CD8-positive, alpha-beta memory T cell (primary cell): ENCODE data around the gene EIF3F. TPM values are rescaled to one million over a fixed set of nuclear protein-coding genes. Genes with fewer than 3 reads are reported as not detected.

Experiments
- CTCF ChIA-PET: fragments of 350-600 bp; sonication (Branson Sonifier 250); formaldehyde crosslinking; loops from one replicate; lab custom pipeline; 2021; ENCODE audit warnings: antibody characterized with exemption; lab: Charles Lee
- POLR2A ChIA-PET: fragments of 350-600 bp; sonication (Branson Sonifier 250); formaldehyde crosslinking; loops from one replicate; lab custom pipeline; 2021; ENCODE audit warnings: antibody characterized with exemption; lab: Charles Lee
- DNase-seq, 5 donors: peaks; one replicate each; pipeline versions ENCODE4 v3.0.0 to v3.0.0-alpha.2; 2020 to 2022; ENCODE audit warnings: mixed read lengths in 1 of 5
- H3K27ac ChIP-seq: one replicate; pipeline ENCODE4 v1.7.0; 2013; ENCODE audit warnings: low read depth, mild to moderate bottlenecking, low read length, moderate library complexity
- H3K27me3 ChIP-seq: 2 replicates; pipeline ENCODE4 v1.7.0; 2013; ENCODE audit warnings: low read length, mild to moderate bottlenecking; ENCODE audit not compliant: insufficient read depth, poor library complexity, severe bottlenecking
- H3K36me3 ChIP-seq: 2 replicates; pipeline ENCODE4 v1.7.0; 2013; ENCODE audit warnings: mild to moderate bottlenecking, low read length, moderate library complexity; ENCODE audit not compliant: insufficient read depth
- H3K4me1 ChIP-seq: 2 replicates; pipeline ENCODE4 v1.7.0; 2013; ENCODE audit warnings: mild to moderate bottlenecking, low read length, moderate library complexity; ENCODE audit not compliant: insufficient read depth
- H3K4me3 ChIP-seq: 2 replicates; pipeline ENCODE4 v1.7.0; 2013; ENCODE audit warnings: mild to moderate bottlenecking, low read length
- H3K9me3 ChIP-seq: 2 replicates; pipeline ENCODE4 v1.7.0; 2013; ENCODE audit warnings: mild to moderate bottlenecking, low read length
- H3K27ac Mint-ChIP-seq, 8 donors: one replicate each; pipeline ENCODE4 v1.8.0; 2020 to 2021; ENCODE audit warnings: mixed read lengths in 8 of 8, mild to moderate bottlenecking in 6 of 8, inconsistent platforms in 3 of 8, moderate library complexity in 3 of 8
- H3K27me3 Mint-ChIP-seq, 2 donors: one replicate each; pipeline ENCODE4 v1.8.0; 2020 to 2021; ENCODE audit warnings: mixed read lengths in 2 of 2, mild to moderate bottlenecking in 1 of 2, moderate library complexity in 1 of 2
- H3K36me3 Mint-ChIP-seq, 3 donors: one replicate each; pipeline ENCODE4 v1.8.0; 2020 to 2021; ENCODE audit warnings: mixed read lengths in 3 of 3, inconsistent platforms in 1 of 3, mild to moderate bottlenecking in 1 of 3
- H3K4me1 Mint-ChIP-seq, 3 donors: one replicate each; pipeline ENCODE4 v1.8.0; 2020 to 2021; ENCODE audit warnings: mixed read lengths in 3 of 3, inconsistent platforms in 1 of 3, mild to moderate bottlenecking in 1 of 3
- H3K4me3 Mint-ChIP-seq, 7 donors: one replicate each; pipeline ENCODE4 v1.8.0; 2020 to 2021; ENCODE audit warnings: mixed read lengths in 7 of 7, mild to moderate bottlenecking in 6 of 7, moderate library complexity in 4 of 7, inconsistent platforms in 2 of 7
- H3K9me3 Mint-ChIP-seq, 5 donors: one replicate each; pipeline ENCODE4 v1.8.0; 2020 to 2022; ENCODE audit warnings: mixed read lengths in 5 of 5, mild to moderate bottlenecking in 3 of 5, moderate library complexity in 2 of 5, inconsistent platforms in 1 of 5
- polyA plus RNA-seq: library from polyadenylated mRNA; unstranded; fragments of 300-500 nt; fragmentation: Illumina TruSeq; gene quantifications from one replicate; pipeline ENCODE4 v1.2.3, GENCODE V29; 2021
- total RNA-seq, 2 experiments: library from RNA; stranded (reverse); gene quantifications; one replicate each; pipeline ENCODE4 v1.2.3, GENCODE V29; 2021

Gene EIF3F
- total and polyA plus RNA-seq, 3 experiments from 2014 or later = 294 to 359 (median 306) TPM

- Histone ChIP-seq H3K27me3 (no peaks in the 10 kb centered on the region), H3K9me3 (no peaks in the 10 kb centered on the region), H3K36me3 (no peaks in the 10 kb centered on the region), H3K27ac (no peak overlapping the region), H3K4me3 (no peak overlapping the region), H3K4me1 (no peaks in the 10 kb centered on the region)
- peaks cover 0 to 2% (median 0%) of the 10 kb centered on the region in 3 donors for H3K4me1 Mint-ChIP-seq
- no peaks in the 10 kb centered on the region for H3K9me3 Mint-ChIP-seq
- peaks cover 8 to 20% of the 10 kb centered on the region in 2 donors for H3K27me3 Mint-ChIP-seq
- H3K36me3 Mint-ChIP-seq = no peaks in the 10 kb centered on the region
- H3K4me3 Mint-ChIP-seq = peak overlapping the region in 1 of 7 donors; percentile 37
- no peak overlapping the region for H3K27ac Mint-ChIP-seq
- CTCF ChIA-PET = no interaction called here
- no peak for DNase-seq
- POLR2A ChIA-PET = no interaction called here
Measured at GRCh38 chr11:8025816-8026215, 38.7 kb downstream of the EIF3F start.

- no peak overlapping the region for H3K27ac ChIP-seq
- H3K4me3 Mint-ChIP-seq = no peak overlapping the region
- H3K9me3 Mint-ChIP-seq = no peaks in the 10 kb centered on the region
- H3K36me3 ChIP-seq = no peaks in the 10 kb centered on the region
- DNase-seq = no peak
- H3K4me3 ChIP-seq = no peak overlapping the region
- H3K9me3 ChIP-seq = no peaks in the 10 kb centered on the region
- POLR2A ChIA-PET = no interaction called here
- H3K27me3 ChIP-seq = no peaks in the 10 kb centered on the region
- no peaks in the 10 kb centered on the region for H3K4me1 ChIP-seq
- peaks cover 0 to 2% (median 0%) of the 10 kb centered on the region in 3 donors for H3K4me1 Mint-ChIP-seq
- peaks cover 12 to 21% of the 10 kb centered on the region in 2 donors for H3K27me3 Mint-ChIP-seq
- H3K27ac Mint-ChIP-seq = no peak overlapping the region
- CTCF ChIA-PET = interaction anchor here (2.1 kb wide), 1 partner anchor 72 kb away, joined by 7 read pairs; no protein-coding TSS in a partner anchor
- no peaks in the 10 kb centered on the region for H3K36me3 Mint-ChIP-seq
Measured at GRCh38 chr11:8026982-8027381, 39.8 kb downstream of the EIF3F start.

- DNase-seq = no peak
Measured at GRCh38 chr11:8028766-8029165, 41.6 kb downstream of the EIF3F start.

DNA sequence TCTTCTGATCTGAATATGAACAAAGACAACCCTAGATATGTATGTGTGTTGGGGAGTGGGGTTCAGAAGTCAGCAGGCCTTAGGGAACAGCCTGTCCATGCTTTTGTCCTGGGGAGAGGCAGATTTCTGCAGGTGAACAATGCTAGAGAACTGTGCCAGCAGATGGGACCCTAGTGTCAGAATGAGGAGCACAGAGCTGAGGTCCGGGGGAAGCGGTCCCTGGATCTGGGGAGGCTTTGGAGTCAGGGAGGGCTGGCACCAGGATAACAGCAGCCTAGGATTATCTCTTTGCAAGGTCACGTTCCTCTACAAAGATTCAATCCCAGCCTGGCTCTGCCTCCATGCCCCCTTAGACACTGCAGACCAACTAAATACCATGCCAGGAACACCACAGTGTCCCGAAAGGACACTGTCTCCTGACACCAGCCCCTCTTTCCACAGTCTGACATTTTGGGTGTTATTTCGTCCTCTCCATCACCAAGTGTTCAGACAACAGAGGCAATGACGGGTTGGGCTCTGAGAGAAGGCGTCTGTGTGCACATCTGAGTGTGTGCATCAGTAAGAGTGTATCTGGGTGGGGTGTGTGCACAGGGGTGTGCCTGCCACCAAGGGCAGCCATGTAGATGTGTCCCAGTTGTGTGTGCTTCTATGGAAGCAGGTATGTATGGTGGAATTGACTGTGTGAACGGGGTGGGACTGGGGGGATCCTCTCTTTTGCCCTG, 43.5 kb downstream of the EIF3F start:
- H3K4me1 Mint-ChIP-seq = peaks cover 6 to 10% (median 8%) of the 10 kb centered on the region in 3 donors
- Histone ChIP-seq H3K27me3 (peaks cover 6% of the 10 kb centered on the region), H3K4me3 (no peak overlapping the region), H3K27ac (no peak overlapping the region), H3K9me3 (no peaks in the 10 kb centered on the region), H3K4me1 (peaks cover 5% of the 10 kb centered on the region), H3K36me3 (no peaks in the 10 kb centered on the region)
- H3K27ac Mint-ChIP-seq = no peak overlapping the region
- H3K9me3 Mint-ChIP-seq = no peaks in the 10 kb centered on the region
- POLR2A ChIA-PET = no interaction called here
- H3K36me3 Mint-ChIP-seq = no peaks in the 10 kb centered on the region
- peak overlapping the region in 1 of 7 donors; percentile 13 for H3K4me3 Mint-ChIP-seq
- CTCF ChIA-PET = interaction anchor here (1.3 to 1.6 kb wide), 3 partner anchors 68 to 69 kb away, joined by 3 to 5 read pairs (median 5); no protein-coding TSS in a partner anchor
- DNase-seq = no peak
- H3K27me3 Mint-ChIP-seq = peaks cover 19 to 34% of the 10 kb centered on the region in 2 donors

More at GRCh38 chr11:8028766-8029165, 41.6 kb downstream of the EIF3F start:
- H3K4me1 Mint-ChIP-seq = peaks cover 6 to 10% (median 8%) of the 10 kb centered on the region in 3 donors
- Histone ChIP-seq H3K4me1 (peaks cover 5% of the 10 kb centered on the region), H3K27me3 (peaks cover 6% of the 10 kb centered on the region), H3K27ac (no peak overlapping the region), H3K36me3 (no peaks in the 10 kb centered on the region), H3K9me3 (no peaks in the 10 kb centered on the region), H3K4me3 (no peak overlapping the region)
- H3K27ac Mint-ChIP-seq = no peak overlapping the region
- no peak overlapping the region for H3K4me3 Mint-ChIP-seq
- H3K9me3 Mint-ChIP-seq = no peaks in the 10 kb centered on the region
- ChIA-PET CTCF (interaction anchor here (1.4 to 2.1 kb wide), 3 partner anchors 11 to 71 kb away, joined by 3 to 7 read pairs (median 3); no protein-coding TSS in a partner anchor), POLR2A (no interaction called here)
- H3K27me3 Mint-ChIP-seq = peaks cover 19 to 30% of the 10 kb centered on the region in 2 donors
- no peaks in the 10 kb centered on the region for H3K36me3 Mint-ChIP-seq

GRCh38 chr11:8031248-8032115, 44.3 kb downstream of the EIF3F start:
- peaks cover 6 to 8% (median 7%) of the 10 kb centered on the region in 3 donors for H3K4me1 Mint-ChIP-seq
- Histone ChIP-seq H3K27me3 (peaks cover 6% of the 10 kb centered on the region), H3K36me3 (no peaks in the 10 kb centered on the region), H3K27ac (no peak overlapping the region), H3K9me3 (no peaks in the 10 kb centered on the region), H3K4me3 (no peak overlapping the region), H3K4me1 (peaks cover 5% of the 10 kb centered on the region)
- no peaks in the 10 kb centered on the region for H3K9me3 Mint-ChIP-seq
- peaks cover 19 to 37% of the 10 kb centered on the region in 2 donors for H3K27me3 Mint-ChIP-seq
- ChIA-PET CTCF (interaction anchor here (1.0 to 3.0 kb wide), 4 partner anchors 10 to 68 kb away, joined by 3 to 18 read pairs (median 4); no protein-coding TSS in a partner anchor), POLR2A (no interaction called here)
- no peak for DNase-seq
- H3K27ac Mint-ChIP-seq = no peak overlapping the region
- no peaks in the 10 kb centered on the region for H3K36me3 Mint-ChIP-seq
- H3K4me3 Mint-ChIP-seq = no peak overlapping the region

DNA sequence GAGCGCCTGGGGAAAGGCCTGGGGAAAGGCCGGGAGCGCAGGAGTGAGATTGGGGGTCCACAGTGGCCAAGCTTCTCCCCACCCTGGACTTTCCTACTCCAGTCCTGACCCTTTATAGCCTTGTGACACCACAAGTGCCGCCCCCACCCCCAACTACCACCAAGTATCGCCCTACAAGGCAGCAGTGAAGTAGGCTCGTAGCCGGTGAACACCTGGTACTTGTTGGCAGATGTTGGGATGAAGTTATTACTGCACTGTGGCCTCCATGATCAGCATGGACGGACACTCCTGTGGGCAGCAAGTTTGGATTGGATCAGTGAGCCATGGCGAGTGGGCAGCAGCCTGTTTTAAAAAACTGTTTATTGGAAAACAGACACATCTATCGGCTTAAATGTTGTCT, 45.0 kb downstream of the EIF3F start:
- POLR2A ChIA-PET = no interaction called here
- DNase-seq = no peak
- no peaks in the 10 kb centered on the region for H3K36me3 ChIP-seq
- H3K9me3 Mint-ChIP-seq = no peaks in the 10 kb centered on the region
- H3K4me3 ChIP-seq = no peak overlapping the region
- H3K27me3 ChIP-seq = peaks cover 6% of the 10 kb centered on the region
- peaks cover 19 to 37% of the 10 kb centered on the region in 2 donors for H3K27me3 Mint-ChIP-seq
- H3K4me3 Mint-ChIP-seq = no peak overlapping the region
- no peak overlapping the region for H3K27ac Mint-ChIP-seq
- no peaks in the 10 kb centered on the region for H3K36me3 Mint-ChIP-seq
- H3K27ac ChIP-seq = no peak overlapping the region
- H3K9me3 ChIP-seq = no peaks in the 10 kb centered on the region
- CTCF ChIA-PET = interaction anchor here (1.0 to 3.0 kb wide), 6 partner anchors 11 to 68 kb away, joined by 3 to 18 read pairs (median 5); no protein-coding TSS in a partner anchor
- H3K4me1 Mint-ChIP-seq = peaks cover 6 to 8% (median 7%) of the 10 kb centered on the region in 3 donors
- H3K4me1 ChIP-seq = peaks cover 5% of the 10 kb centered on the region

- Mint-ChIP-seq H3K4me3 (peak overlapping the region in 5 of 7 donors; percentile 16 to 65 (median 47)), H3K27ac (peak overlapping the region in 3 of 8 donors; percentile 27 to 83 (median 72)), H3K4me1 (peaks cover 6 to 8% (median 7%) of the 10 kb centered on the region in 3 donors), H3K36me3 (no peaks in the 10 kb centered on the region), H3K9me3 (no peaks in the 10 kb centered on the region), H3K27me3 (peaks cover 19 to 37% of the 10 kb centered on the region in 2 donors)
- CTCF ChIA-PET = interaction anchor here (0.8 to 3.4 kb wide), 19 partner anchors 9 to 66 kb away, joined by 3 to 31 read pairs (median 5); partner anchors contain the start of gene EIF3F
- DNase-seq = no peak
- Histone ChIP-seq H3K27ac (no peak overlapping the region), H3K4me3 (no peak overlapping the region), H3K27me3 (peaks cover 6% of the 10 kb centered on the region), H3K4me1 (peaks cover 5% of the 10 kb centered on the region), H3K36me3 (no peaks in the 10 kb centered on the region), H3K9me3 (no peaks in the 10 kb centered on the region)
- POLR2A ChIA-PET = no interaction called here
Measured at GRCh38 chr11:8032576-8033304, 45.6 kb downstream of the EIF3F start.
